ENCODE measurements around the gene NDUFV1.
"Not testable (repeated sequence)": the region's sequence is repeated elsewhere in the genome, so short reads cannot be mapped to it uniquely, and the experiment has no call there.

Gene NDUFV1

DNA sequence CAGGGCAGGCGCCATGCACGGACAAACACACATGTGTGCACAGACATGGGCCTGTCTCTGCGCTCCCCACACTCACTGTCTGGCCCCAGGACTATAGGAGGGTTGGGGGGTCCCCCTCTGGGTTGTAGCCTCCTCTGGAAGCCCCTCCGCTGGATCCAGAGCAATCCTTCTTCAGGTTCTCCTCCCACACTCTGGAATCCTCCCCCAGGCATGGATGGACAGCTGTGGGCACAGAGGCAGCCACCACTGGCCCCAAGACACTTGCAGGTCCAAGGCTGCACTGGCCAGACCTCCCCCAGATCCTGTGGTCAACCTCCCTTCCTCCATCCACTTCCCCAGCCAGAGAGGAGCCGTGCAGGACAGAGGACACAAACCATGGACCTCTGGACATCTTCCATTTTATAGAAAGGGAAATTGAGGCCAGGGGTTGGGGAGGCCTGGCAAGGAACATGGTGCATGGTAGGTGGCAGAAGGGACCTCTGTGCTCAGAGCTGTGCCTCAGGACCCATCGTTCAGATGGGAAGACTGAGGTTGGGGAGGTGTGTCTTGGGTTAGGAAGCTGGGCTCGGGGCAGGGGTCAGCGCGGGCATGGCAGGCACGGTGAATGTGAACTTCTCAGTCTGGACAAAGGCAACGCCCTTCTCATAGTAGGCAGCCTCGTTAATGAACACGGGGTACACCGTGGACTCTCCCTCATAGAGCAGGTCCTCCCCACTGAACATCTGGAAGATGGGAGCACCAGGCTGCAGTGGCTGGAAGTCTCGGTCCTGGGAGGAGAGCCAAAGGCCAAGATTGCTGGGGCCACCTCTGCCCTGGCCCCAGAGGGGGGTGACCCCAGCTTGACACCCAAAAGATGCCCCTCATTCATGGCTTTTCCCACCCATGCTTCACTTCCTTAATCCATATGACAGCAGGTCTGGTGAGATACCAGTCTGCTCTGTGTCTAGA is 35.7 kb downstream of the NDUFV1 start:
- DNase-seq, result no peak

DNA sequence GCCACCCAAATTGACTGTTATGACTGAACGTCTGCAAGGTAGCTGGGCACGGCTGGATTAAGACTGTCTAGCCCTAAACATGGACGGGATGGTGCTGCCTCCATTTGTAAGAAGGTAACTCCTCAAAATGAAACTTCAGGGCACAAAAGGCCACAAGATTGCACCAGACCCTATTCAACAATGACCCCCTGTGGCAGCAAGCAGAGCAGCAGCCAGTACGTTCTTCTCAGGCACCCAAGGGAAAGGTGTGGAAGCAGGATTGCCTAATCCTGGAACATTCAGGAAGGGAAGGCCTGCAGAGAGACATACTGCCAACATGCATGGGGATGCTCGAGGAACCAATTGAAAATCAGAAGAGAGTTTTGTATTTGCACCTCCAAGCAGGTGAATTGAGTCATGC is 37.3 kb downstream of the NDUFV1 start:
- DNase-seq, result no peak

DNA sequence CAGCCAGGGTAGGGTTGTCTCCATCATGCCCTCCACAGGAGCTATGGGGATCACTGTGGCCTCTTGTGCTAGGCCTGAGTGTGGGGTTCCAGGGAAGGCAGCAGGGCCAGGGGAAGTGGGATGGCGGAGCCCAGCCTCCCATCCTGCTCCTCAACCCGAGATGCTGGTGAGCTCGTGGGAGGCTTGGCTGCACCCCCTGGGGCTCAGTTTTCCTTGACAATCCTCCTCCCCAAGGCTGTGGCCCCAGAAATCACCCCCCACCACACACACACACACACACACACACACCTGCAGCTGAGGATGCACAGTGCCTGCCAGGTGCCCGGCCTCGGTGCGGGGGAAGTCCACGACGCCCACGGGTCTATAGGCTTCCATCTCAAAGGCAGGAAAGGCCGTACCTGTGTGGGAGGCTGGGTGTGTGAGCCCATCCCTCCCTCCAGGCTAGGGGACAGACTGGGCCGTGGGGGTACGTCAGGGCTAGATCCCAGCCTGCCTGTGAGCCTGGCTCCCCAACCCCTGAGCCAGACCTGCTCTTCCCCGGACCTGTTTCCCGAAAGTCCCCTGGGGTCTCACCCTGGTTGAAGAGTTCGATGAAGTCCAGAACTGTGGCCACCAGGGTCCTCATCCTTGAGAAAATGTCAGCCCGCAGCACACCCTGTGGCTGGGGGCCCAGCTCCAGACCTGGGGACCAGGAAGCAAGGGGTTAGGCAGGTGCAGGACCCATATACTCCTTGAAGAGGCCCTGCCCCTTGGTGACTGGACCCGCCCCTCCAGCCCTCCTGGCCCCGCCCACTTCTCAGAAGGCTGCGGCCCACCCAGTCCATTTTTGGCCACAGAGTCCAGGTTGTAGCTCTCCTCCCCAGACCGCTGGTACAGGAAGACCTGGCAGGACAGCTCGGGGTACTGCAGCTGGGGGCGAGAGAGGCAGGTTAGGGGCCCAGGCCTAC is 38.0 kb downstream of the NDUFV1 start:
- DNase-seq, result no peak

DNA sequence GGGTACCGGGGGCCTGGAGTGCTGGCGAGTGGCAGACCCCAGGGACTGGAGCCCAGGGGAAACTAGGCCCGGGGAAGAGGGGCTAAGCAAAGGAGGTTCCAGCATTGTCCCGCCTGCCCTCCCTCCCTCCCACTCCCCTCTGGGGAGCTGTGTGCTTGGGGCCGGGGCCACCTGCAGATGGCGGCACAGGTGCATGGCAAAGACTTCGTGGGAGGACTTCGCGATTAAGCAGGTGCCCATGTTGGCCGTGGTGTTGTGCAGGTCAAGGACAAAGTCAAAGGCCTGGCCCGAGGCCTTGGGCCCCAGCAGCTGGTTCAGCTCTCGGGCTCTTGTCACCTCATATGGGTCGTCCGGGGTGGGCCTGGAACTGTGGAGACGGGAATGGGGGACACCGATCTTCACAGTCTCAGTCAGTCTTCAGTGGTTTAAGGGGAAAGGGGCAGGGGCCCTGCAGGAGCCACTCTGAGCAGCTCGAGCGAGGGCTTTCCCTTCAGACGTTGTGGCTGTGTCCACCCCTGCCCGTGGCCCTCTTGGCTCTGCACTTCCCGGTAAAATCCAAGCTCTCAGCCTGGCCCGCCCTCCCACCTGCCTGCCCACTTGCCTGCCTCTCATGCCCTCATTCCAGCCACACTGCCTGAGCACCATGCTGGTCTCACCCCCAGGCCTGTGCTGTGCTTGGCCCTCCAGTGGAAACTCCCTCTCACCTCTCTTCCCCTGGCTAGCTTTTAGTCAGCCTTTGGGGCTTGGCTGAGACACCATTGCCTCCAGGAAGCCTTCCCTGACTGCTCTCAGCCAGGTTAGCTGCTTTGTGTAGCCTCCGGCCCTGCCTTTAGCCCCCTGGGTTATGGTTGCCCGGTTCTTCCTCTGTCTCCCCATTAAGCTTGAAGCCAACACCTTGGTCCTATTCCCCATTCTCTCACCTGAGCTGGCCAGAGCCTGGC is 39.1 kb downstream of the NDUFV1 start:
- no peak for DNase-seq

DNA sequence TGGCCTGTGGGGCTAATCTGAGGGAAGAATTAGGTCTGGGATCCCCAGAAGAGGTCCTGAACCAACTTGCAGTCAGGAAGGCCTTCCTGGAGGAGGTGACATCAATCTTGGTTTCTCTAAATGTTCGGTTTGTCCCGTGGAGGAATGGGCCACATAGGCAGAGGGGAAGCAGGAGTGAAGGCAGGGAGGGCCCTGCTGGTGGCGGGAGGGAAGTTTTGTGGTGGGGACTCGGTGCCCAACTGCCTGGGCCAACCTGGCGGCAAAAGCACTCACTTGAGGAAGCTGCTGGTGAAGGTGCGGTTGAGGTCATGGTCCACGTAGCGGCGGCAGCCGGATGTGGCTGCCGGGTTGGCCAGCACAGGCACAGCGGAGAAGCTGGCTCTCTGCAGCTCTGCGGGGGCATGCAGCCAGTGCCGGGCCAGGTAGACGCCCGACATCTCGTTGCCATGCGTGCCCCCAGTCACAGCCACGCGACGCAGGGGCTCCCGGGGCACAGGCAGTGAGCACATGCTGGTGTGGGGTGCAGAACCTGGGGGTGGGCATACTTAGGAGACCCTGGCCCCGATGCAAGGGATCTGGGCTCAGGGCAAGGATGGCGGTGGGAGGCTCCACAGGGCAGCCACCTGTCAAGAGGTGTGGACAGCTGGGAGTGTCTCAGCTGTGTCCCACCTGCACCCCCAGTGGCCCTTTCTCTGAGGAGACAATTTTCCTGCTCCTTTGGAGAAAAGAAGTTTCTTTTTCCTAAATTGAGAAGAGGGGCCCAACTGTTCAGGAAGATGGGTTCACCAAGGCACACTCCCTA is 40.0 kb downstream of the NDUFV1 start:
- DNase-seq, result no peak

DNA sequence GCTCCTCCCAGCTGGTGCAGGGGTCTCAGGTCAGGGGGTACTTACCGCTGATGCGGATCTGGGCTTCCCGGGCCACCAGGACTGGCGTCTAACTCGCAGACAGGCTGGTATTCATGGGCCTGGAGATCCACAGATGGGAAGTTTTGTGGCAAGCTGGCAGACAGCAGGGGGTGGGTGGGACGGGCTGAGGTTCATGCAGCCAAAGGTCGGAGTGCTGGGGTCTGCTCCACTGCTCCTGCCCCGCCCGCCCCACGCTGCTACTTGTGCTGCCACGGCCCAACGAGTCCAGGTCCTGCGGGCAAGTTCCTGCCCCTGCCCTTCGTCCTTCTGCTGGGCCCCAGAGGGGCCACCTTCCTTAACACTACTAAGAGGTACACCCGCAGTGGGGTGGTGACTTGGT is 40.7 kb downstream of the NDUFV1 start:
- DNase-seq, result no peak

DNA sequence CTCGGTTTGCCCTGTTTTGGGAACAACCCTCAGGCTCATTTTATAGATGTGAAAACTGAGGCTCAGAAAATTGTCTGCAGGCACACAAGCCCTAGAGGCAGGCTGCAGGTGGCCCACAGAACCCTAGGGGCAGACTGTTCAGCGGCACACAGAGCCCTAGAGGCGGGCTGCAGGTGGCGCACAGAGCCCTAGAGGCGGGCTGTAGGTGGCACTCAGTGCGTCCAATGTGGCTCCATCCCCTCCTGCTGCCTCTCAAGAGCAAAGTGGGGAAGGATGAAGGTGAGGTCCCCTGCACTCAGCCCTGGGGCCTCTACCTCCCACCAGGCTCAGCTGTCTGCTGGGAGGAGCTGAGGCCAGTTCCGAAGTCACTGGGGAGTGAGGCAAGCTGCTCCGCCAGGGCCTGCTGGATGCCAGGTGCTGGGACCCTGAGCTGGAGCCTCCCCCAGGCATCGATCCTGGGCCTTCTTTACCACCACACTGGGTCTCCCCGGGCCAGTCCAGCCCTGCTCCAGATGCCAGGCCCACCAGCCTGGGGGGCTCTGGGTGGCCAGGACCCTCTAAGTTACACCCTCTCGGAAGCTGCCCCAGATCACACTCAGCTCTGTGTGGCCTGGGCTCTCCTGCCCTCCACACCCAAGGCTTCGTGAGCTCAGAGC is 41.5 kb downstream of the NDUFV1 start:
- DNase-seq, result no peak

DNA sequence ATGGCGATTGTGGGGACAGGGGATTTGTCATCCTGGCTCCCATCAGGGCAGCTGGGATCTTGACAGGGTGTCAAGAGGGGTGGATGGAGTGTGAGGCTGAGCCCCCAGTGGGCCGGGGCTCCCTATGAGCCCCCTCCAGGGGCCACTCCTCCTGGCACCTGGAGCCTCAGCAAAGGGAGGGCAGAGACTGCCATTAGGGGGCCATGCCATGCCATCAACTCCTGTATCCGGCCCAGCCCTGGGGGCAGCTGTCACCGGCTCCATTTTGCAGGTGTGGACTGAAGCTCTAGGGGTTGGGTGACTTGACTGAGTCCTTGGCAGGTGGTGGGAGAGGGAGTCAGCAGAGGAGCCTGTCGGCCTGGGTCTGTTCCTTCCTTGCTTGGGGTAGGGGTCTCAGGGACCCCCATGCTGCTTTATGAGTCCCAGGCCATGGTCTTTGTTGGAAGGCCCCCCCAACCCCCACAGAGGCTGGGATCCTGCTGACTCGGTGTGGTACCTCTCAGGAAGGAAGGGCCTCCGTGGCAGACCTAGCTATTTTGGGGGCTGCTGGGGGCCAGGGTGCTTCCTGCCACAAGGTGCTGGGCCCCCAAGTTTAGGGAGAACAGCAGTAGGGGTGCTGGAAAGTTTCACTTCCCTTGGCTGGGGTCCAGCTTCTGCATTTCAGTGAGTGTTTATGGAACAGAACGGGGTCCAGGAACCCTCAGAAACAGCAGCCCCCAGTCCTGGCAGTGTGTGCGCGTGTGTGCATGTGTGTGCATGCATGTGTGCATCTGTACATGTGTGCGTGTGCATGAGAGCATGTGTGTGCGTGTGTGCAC is 42.3 kb downstream of the NDUFV1 start:
- no peak for DNase-seq

DNA sequence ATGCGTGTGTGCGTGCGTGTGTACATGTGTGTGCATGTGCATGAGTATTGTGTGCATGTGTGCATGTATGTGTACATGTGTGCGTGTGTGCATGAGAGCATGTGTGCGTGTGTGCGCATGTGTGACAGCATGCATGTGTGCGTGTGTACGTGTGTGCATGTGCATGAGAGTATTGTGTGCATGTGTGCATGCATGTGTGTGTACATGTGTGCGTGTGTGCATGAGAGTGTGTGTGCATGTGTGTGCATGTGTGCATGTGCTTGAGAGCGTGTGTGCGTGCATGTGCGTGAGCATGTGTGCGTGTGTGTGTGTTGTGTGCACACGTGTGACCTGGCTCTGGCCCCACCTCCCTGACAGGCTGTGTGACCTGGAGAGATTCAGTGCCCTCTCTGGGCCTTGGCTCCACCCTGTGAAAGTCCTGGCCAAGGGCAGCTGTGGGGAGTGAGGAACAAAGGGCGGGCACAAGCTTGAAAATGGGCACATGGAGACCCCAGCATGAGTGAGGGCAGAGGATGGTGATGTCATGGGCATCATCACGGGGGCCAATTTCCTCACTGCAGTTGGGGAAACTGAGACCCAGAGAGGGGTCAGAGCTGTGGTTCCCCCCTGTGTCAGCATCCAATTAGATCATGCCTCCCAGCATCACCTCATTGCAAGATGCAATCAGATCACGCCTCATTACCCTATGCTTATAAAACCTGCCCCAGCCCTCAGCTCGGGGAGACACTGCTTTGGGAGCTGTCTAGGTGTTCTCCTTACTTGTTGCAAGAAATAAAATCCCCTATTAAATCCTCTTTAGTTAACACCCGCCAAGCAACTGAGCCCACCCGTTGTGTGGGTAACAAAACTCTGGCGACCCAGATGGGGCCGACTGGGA is 43.1 kb downstream of the NDUFV1 start:
- no peak for DNase-seq

DNA sequence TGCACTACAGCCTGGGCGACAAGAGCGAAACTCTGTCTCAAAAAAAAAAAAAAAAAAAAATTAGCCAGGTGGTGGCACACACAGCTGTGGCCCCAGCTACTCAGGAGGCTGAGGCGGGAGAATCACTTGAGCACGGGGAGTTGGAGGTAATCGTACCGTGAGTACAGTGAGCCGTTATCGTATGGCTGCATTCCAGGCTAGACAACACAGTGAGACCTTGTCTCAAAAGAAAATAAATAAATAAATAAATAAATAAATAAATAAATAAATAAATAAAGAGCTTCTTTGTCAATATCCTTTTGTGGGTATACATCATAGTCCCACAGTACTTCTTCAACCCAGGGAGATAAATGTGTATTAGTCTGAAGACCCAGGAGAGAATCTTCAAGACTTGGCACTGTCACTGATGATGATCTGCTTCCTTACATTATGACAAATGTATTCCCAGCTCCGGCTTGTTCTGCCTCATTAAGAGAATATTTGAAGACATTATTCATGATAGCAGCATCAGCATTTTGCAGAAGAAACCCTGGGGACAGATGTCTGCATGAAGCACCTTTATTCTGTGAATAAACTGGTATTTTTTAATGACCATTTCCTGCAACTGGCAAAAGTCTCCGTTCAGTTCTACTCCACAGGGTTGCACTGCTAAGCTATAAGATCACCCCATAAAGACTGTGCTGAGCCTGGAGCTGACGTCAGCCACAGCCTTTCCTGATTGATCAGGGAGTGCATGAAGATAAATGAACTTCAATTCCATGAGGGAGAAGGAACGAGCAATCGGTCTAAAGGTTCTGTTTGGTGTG is 45.4 kb downstream of the NDUFV1 start:
- no peak for DNase-seq

DNA sequence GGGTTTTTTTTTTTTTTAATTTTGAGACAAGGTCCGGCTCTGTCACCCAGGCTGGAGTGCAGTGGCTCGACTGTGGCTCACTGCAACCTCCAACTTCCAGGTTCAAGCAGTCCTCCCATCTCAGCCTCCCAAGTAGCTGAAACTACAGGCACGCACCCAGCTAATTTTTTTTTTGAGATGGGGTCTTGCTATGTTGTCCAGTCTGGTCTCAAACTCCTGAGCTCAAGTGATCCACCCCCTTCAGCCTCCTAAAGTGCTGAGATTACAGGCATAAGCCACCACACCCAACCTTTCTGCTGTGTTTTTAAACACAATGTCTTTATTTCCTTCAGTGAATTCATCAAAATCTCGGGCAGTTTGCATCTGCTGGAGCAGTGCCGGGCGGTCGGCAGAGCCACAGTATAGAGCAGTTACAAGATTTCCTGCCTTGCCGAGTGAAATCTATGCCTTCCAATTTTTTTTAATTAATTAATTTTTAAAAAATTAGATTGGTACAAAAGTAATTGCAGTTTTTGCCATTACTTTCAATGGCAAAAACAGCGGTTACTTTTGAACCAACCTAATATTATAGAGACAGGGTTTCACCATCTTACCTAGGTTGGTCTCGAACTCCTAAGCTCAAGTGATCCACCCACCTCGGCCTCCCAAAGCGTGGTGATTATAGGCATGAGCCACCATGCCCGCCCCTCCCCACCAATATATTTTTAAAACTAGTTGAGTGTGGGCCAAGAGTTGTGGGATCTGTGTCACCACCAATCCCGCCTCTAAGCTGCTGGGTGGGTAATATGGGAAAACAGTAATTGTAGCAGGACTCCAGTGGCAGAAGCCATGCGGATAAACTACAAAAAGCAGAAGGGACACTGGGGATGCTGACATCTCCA is 46.5 kb downstream of the NDUFV1 start:
- no peak for DNase-seq

DNA sequence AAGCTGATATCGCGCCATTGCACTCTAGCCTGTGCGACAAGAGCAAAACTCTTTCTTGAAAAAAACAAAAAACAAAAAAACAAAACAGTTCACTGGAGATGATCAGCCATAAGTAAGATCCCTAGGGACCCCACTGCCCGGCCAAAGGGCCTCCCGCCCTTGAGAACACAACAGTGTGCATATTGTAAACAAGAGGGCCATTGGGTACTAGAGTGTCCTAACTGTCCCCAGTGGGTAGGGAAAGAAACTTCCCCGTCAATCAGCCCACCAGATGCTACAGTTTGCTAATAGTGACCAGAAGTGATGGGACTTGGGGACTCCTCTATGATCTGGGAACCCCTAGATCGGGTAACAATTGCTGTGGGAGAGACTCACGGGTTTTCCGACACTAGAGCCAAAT is 47.5 kb downstream of the NDUFV1 start:
- no peak for DNase-seq

DNA sequence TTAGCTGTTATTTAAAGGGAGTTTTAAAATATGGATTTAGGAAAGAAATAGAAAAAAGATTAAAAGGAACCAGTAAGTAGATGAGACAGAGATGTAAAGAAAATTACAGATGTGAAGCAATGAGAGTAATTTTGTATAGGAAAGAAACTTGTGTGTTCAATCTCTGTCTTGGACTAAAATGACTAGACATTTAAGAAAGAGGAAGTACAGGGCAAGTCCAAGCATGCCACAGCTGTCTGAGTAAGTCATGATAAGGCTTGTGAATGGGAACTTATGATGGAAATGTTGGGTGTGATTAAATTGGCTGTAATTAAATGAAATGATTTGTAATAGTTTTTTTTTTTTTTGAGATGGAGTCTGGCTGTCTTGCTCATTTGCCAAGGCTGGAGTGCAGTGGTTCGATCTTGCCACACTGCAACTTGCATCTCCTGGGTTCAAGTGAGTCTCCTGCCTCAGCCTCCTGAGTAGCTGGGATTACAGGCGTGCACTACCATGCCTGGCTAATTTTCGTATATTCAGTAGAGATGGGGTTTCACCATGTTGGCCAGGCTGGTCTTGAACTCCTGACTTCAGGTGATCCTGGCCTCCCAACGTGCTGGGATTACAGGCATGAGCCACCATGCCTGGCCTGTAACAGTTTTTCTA is 49.7 kb downstream of the NDUFV1 start:
- DNase-seq, result no peak

DNA sequence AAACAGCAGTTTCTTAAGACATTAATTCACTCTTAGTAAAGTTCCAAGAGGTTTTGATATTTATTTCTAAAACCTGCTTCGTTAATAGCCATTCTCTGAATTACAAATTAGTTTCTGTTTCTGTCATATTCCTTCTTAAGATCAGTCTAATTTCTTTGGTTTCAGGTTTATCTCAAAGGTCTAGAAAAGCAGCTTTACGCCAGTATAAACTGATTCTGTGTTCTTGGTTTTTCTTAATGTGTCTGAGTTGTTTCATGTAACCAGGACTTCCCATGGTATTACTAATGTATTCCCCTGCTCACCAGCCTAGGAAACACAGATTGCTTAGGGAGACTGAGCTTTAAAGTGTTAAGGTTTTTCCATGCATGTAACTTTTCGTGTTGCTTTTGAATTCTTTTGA is 50.6 kb downstream of the NDUFV1 start:
- DNase-seq, result no peak

DNA sequence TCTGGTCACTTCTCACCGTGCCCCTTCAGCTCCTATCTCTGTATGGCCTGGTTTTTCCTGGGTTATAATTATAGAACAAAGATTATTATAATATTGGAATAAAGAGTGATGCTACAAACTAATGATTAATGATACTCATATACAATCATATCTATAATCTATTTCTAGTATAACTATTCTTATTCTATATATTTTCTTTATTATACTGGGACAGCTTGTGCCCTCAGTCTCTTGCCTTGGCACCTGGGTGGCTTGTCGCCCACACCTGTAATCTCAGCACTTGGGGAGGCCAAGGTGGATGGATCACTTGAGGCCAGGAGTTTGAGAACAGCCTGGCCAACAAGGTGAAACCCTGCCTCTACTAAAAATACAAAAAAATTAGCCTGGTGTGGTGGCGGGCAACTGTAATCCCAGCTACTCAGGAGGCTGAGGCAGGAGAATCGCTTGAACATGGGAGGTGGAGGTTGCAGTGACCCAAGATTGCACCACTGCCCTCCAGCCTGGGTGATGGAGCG is 53.0 kb downstream of the NDUFV1 start:
- not testable (repeated sequence) for DNase-seq

DNA sequence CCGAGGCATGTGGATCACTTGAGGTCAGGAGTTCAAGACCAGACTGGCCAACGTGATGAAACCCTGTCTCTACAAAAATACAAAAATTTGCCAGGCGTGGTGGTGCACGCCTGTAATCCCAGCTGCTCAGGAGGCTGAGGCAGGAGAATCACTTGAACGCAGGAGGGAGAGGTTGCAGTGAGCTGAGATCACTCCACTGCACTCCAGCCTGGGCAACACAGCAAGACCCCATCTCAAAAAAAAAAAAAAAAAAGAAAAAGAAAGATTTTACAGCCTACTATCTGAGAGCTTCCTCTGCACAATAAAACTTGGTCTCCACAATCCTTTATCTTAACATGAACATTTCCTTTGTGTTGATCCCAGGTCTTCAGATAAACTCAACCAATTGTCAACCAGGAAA is 54.0 kb downstream of the NDUFV1 start:
- DNase-seq, result not testable (repeated sequence)
